Measurements from ENCODE around the gene TPGS2.

Gene TPGS2

DNA sequence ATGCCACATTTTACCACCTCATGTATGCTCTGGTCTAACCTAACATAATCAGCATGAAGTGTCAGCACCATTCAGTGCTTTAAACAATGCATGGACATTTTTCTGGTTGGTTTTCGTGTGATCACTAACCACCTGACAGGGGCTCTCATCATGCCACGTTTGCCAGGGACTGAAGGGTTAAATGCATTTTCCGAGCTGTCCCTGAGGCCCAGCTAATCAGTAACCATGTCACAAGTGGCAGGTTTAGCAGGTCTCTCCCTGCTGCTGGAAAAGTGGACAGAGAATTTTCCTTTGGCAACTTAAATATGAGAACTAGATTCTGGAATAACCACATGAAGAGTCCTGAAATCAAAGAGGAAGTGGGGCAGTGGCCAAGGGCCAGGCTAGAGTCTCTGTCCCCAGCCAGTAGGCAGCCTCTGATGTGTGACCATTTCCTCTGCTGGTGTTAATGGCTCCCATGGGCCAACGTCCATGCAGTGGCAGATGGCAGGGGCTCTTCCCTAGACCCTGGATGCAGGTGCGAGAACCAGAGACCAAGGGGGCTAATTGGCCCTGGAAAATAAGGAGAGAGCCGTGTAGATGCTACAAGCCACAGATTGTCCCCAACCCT is 69.5 kb downstream of the TPGS2 start:
- H3K27me3 ChIP-seq (ENCODE audit: low read depth, low read length), result no peaks in the 10 kb centered on the region
- H3K4me3 ChIP-seq (ENCODE audit: low read depth in 1 of 2, low read length in 2 of 2), result no peak overlapping the region
- no peak overlapping the region for H3K27ac ChIP-seq (ENCODE audit: low read length)
- peaks cover 0 to 13% of the 10 kb centered on the region in 2 donors for H3K36me3 ChIP-seq (ENCODE audit: control insufficient read depth in 1 of 2, insufficient read depth in 2 of 2, low read length in 2 of 2)
- H3K4me1 ChIP-seq (ENCODE audit: control insufficient read depth in 1 of 2, insufficient read depth in 2 of 2, low read length in 2 of 2), result peaks cover 0 to 4% of the 10 kb centered on the region in 2 donors
- no peaks in the 10 kb centered on the region for H3K9me3 ChIP-seq (ENCODE audit: control insufficient read depth in 1 of 2, low read length in 2 of 2)

GRCh38 chr18:36758623-36759022 is 70.2 kb downstream of the TPGS2 start:
- no peaks in the 10 kb centered on the region for H3K27me3 ChIP-seq (ENCODE audit: low read depth, low read length)
- H3K9me3 ChIP-seq (ENCODE audit: control insufficient read depth in 1 of 2, low read length in 2 of 2), result no peaks in the 10 kb centered on the region
- peaks cover 0 to 13% of the 10 kb centered on the region in 2 donors for H3K36me3 ChIP-seq (ENCODE audit: control insufficient read depth in 1 of 2, insufficient read depth in 2 of 2, low read length in 2 of 2)
- H3K4me1 ChIP-seq (ENCODE audit: control insufficient read depth in 1 of 2, insufficient read depth in 2 of 2, low read length in 2 of 2), result peaks cover 0 to 4% of the 10 kb centered on the region in 2 donors
- H3K4me3 ChIP-seq (ENCODE audit: low read depth in 1 of 2, low read length in 2 of 2), result no peak overlapping the region
- H3K27ac ChIP-seq (ENCODE audit: low read length), result no peak overlapping the region

GRCh38 chr18:36757991-36758390 is 70.8 kb downstream of the TPGS2 start:
- Histone ChIP-seq H3K4me3 (ENCODE audit: low read depth in 1 of 2, low read length in 2 of 2) (no peak overlapping the region), H3K27me3 (ENCODE audit: low read depth, low read length) (no peaks in the 10 kb centered on the region), H3K27ac (ENCODE audit: low read length) (no peak overlapping the region), H3K9me3 (ENCODE audit: control insufficient read depth in 1 of 2, low read length in 2 of 2) (no peaks in the 10 kb centered on the region), H3K4me1 (ENCODE audit: control insufficient read depth in 1 of 2, insufficient read depth in 2 of 2, low read length in 2 of 2) (peaks cover 0 to 4% of the 10 kb centered on the region in 2 donors), H3K36me3 (ENCODE audit: control insufficient read depth in 1 of 2, insufficient read depth in 2 of 2, low read length in 2 of 2) (peaks cover 0 to 13% of the 10 kb centered on the region in 2 donors)

DNA sequence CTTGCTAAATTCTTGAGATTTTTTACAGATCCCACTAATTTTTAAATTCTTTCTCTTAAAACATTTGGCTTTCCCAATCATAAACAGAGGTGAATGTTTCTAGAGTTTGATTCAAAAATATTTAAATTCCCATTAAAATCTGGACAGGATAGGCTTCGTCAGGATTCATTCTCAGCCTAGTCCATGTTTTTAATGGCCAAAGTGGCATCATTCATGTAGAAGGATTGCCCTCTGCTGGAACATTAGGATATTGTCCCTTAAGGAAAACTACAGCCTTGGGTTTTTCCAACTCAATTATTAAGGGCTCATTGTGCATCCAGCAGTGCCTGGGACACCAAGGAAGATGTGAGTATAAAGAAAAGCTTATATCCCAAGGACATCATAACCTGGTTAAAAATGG is 71.7 kb downstream of the TPGS2 start:
- no peaks in the 10 kb centered on the region for H3K27me3 ChIP-seq (ENCODE audit: low read depth, low read length)
- peaks cover 0 to 4% of the 10 kb centered on the region in 2 donors for H3K4me1 ChIP-seq (ENCODE audit: control insufficient read depth in 1 of 2, insufficient read depth in 2 of 2, low read length in 2 of 2)
- no peak overlapping the region for H3K27ac ChIP-seq (ENCODE audit: low read length)
- H3K4me3 ChIP-seq (ENCODE audit: low read depth in 1 of 2, low read length in 2 of 2), result no peak overlapping the region
- no peaks in the 10 kb centered on the region for H3K9me3 ChIP-seq (ENCODE audit: control insufficient read depth in 1 of 2, low read length in 2 of 2)
- peaks cover 0 to 13% of the 10 kb centered on the region in 2 donors for H3K36me3 ChIP-seq (ENCODE audit: control insufficient read depth in 1 of 2, insufficient read depth in 2 of 2, low read length in 2 of 2)

DNA sequence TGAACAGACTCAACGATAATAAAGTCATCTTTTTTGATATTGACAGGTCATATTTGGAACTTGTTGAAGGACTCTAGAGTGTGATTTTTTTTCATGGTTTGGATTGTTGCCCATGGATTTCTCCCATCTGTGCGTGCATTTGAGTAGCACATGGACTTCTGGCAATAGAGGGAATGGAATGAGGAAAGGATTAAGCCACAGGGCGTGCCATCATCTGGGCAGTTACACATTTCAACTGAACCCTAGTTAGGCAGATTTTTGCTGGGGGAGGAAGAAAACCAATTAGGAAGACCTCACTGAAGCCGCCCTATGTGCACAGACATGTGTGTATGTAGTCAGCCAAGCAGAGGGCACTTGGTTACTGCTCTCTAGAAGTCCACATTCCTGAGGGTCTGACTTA is 72.6 kb downstream of the TPGS2 start:
- H3K9me3 ChIP-seq (ENCODE audit: control insufficient read depth in 1 of 2, low read length in 2 of 2), result no peaks in the 10 kb centered on the region
- H3K4me1 ChIP-seq (ENCODE audit: control insufficient read depth in 1 of 2, insufficient read depth in 2 of 2, low read length in 2 of 2), result peaks cover 0 to 4% of the 10 kb centered on the region in 2 donors
- H3K27ac ChIP-seq (ENCODE audit: low read length), result no peak overlapping the region
- H3K4me3 ChIP-seq (ENCODE audit: low read depth in 1 of 2, low read length in 2 of 2), result no peak overlapping the region
- H3K36me3 ChIP-seq (ENCODE audit: control insufficient read depth in 1 of 2, insufficient read depth in 2 of 2, low read length in 2 of 2), result peaks cover 0 to 9% of the 10 kb centered on the region in 2 donors
- H3K27me3 ChIP-seq (ENCODE audit: low read depth, low read length), result no peaks in the 10 kb centered on the region

DNA sequence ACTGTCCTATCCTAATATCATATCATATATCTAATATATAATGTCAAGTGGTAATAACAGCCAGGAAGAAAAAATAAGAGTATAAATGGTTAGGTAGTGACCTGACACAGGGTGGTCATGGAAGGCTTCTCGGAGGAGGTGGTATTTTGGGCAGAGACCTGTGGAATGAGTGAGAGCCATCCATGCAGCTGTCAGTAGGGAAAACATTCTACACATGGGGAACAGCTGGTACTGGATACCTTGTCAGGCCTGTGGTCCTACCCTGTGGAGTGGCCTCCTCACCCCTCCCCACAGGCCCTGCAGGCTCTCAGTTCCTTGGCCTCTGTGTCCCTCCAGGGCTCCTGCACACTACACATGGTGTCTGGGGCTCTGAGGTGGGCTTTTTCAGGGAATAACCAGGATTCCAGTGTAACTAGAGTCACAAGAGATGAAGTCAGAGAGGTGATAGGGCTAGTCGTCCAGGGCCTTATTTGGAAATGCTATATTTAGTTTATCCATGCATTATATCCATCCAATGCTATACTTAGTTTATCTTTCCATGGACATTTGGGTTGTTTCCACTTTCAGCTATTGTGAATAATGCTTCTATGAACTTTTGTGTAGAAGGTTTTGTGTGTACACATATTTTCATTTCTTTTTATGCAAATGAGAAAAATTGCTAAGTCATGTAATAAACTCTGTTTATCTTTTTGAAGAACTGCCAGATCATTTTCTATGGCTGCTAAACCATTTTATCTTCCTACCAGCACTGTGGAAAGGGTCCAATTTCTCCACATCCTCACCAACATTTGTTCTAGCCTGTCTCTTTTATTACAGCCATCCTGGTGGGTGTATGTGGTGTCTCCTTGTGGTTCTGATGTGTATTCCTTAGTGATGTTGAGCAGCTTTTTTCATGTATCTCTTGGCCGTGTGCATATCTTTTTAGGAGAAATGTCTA is 75.6 kb downstream of the TPGS2 start:
- H3K9me3 ChIP-seq (ENCODE audit: control insufficient read depth in 1 of 2, low read length in 2 of 2), result no peaks in the 10 kb centered on the region
- no peaks in the 10 kb centered on the region for H3K36me3 ChIP-seq (ENCODE audit: control insufficient read depth in 1 of 2, insufficient read depth in 2 of 2, low read length in 2 of 2)
- H3K27ac ChIP-seq (ENCODE audit: low read length), result no peak overlapping the region
- H3K4me1 ChIP-seq (ENCODE audit: control insufficient read depth in 1 of 2, insufficient read depth in 2 of 2, low read length in 2 of 2), result peaks cover 0 to 4% of the 10 kb centered on the region in 2 donors
- H3K27me3 ChIP-seq (ENCODE audit: low read depth, low read length), result no peaks in the 10 kb centered on the region
- no peak overlapping the region for H3K4me3 ChIP-seq (ENCODE audit: low read depth in 1 of 2, low read length in 2 of 2)

- H3K27ac ChIP-seq (ENCODE audit: low read length), result no peak overlapping the region
- no peak overlapping the region for H3K4me3 ChIP-seq (ENCODE audit: low read depth in 1 of 2, low read length in 2 of 2)
- no peaks in the 10 kb centered on the region for H3K9me3 ChIP-seq (ENCODE audit: control insufficient read depth in 1 of 2, low read length in 2 of 2)
- H3K4me1 ChIP-seq (ENCODE audit: control insufficient read depth in 1 of 2, insufficient read depth in 2 of 2, low read length in 2 of 2), result no peaks in the 10 kb centered on the region
- no peaks in the 10 kb centered on the region for H3K27me3 ChIP-seq (ENCODE audit: low read depth, low read length)
- peaks cover 0 to 31% of the 10 kb centered on the region in 2 donors for H3K36me3 ChIP-seq (ENCODE audit: control insufficient read depth in 1 of 2, insufficient read depth in 2 of 2, low read length in 2 of 2)
Measured at GRCh38 chr18:36745219-36745975, 83.4 kb downstream of the TPGS2 start.

GRCh38 chr18:36744261-36744876 is 84.4 kb downstream of the TPGS2 start:
- Histone ChIP-seq H3K4me1 (ENCODE audit: control insufficient read depth in 1 of 2, insufficient read depth in 2 of 2, low read length in 2 of 2) (no peaks in the 10 kb centered on the region), H3K4me3 (ENCODE audit: low read depth in 1 of 2, low read length in 2 of 2) (no peak overlapping the region), H3K27me3 (ENCODE audit: low read depth, low read length) (no peaks in the 10 kb centered on the region), H3K36me3 (ENCODE audit: control insufficient read depth in 1 of 2, insufficient read depth in 2 of 2, low read length in 2 of 2) (peaks cover 0 to 31% of the 10 kb centered on the region in 2 donors), H3K27ac (ENCODE audit: low read length) (no peak overlapping the region), H3K9me3 (ENCODE audit: control insufficient read depth in 1 of 2, low read length in 2 of 2) (no peaks in the 10 kb centered on the region)

Measured in muscle layer of duodenum (tissue), 2 donors.